RWPE1 (cell line): ENCODE results near the gene JPT1.
A peak's percentile ranks its signal among the peaks of the same experiment; 100 is the strongest.

Source experiments
- CTCF ChIA-PET: fragments of 350-600 bp; sonication (Branson Sonifier 250); formaldehyde crosslinking; extraction: SDS; loops from one replicate; lab custom pipeline; 2021; lab: Yijun Ruan, JAX
- POLR2A ChIA-PET: fragments of 400-600 bp; formaldehyde crosslinking; extraction: SDS; loops from one replicate; lab custom pipeline; 2020; ENCODE audit warnings: antibody characterized with exemption; ENCODE audit not compliant: low non-redundant PET; lab: Yijun Ruan, JAX
- DNase-seq: peaks from one replicate; pipeline ENCODE4 v3.0.0; 2012; ENCODE audit warnings: low spot score
- H3K27ac ChIP-seq: fragments of 450-650 bp; 2 replicates; pipeline ENCODE4 v1.5.1; 2017
- CTCF ChIP-seq: fragments of 450-650 bp; conservative IDR thresholded peaks from 2 replicates; pipeline ENCODE4 v1.5.1; 2017; ENCODE audit warnings: low read depth, mild to moderate bottlenecking

JPT1 gene

GRCh38 chr17:75183999-75184884 is 29.9 kb upstream of the JPT1 start:
- ChIA-PET POLR2A (interaction anchor here (0.5 to 0.7 kb wide), 4 partner anchors 40 to 97 kb away, joined by 3 to 7 read pairs (median 4); no protein-coding TSS in a partner anchor), CTCF (interaction anchor here (0.6 to 1.0 kb wide), 5 partner anchors 16 to 130 kb away, joined by 3 to 5 read pairs (median 4); no protein-coding TSS in a partner anchor)
- peak overlapping the region; percentile 100; the same call in 1 of the 2 replicates for H3K27ac ChIP-seq
- no peak for DNase-seq
- TF ChIP-seq CTCF, result no peak

GRCh38 chr17:75182569-75183436 is 28.5 kb upstream of the JPT1 start, which contains the start of gene SUMO2:
Gene SUMO2, minus strand, starts transcription at chr17:75182959. Its CDS starts 125 bp downstream, at chr17:75182834.
- TF ChIP-seq CTCF, result peak; percentile 25; the same call in 1 of the 2 replicates
- H3K27ac ChIP-seq, result peak within 1 kb of the TSS; percentile 100
- DNase-seq, result peak; percentile 98
- POLR2A ChIA-PET, result interaction anchor here (0.5 kb wide), 1 partner anchor 86 kb away, joined by 4 read pairs; no protein-coding TSS in a partner anchor
- CTCF ChIA-PET, result interaction anchor here (1.0 kb wide), 1 partner anchor 128 kb away, joined by 4 read pairs; no protein-coding TSS in a partner anchor

GRCh38 chr17:75182319-75182568 is 27.9 kb upstream of the JPT1 start:
- DNase-seq, result no peak
- ChIA-PET POLR2A (no interaction called here), CTCF (no interaction called here)
- H3K27ac ChIP-seq, result peak overlapping the region; percentile 100
- TF ChIP-seq CTCF, result no peak

- no peak for TF ChIP-seq CTCF
- DNase-seq, result no peak
- H3K27ac ChIP-seq, result peak overlapping the region; percentile 100
- POLR2A ChIA-PET, result interaction anchor here (0.6 kb wide), 1 partner anchor 10 kb away, joined by 4 read pairs; no protein-coding TSS in a partner anchor
- CTCF ChIA-PET, result interaction anchor here (0.5 to 1.9 kb wide), 2 partner anchors 68 to 70 kb away, joined by 3 to 4 read pairs; no protein-coding TSS in a partner anchor
Measured at GRCh38 chr17:75181608-75182318, 27.5 kb upstream of the JPT1 start.

GRCh38 chr17:75181110-75181509 is 26.8 kb upstream of the JPT1 start:
- POLR2A ChIA-PET, result interaction anchor here (0.6 kb wide), 1 partner anchor 9 kb away, joined by 4 read pairs; no protein-coding TSS in a partner anchor
- CTCF ChIA-PET, result interaction anchor here (0.5 to 1.9 kb wide), 2 partner anchors 68 to 71 kb away, joined by 3 to 4 read pairs; no protein-coding TSS in a partner anchor
- DNase-seq, result no peak
- H3K27ac ChIP-seq, result no peak overlapping the region
- TF ChIP-seq CTCF, result no peak
